A673 (cell line): ENCODE data around the gene RORC.

Experiments
- EZH2 ChIP-seq: fragments of 200-600 bp; sonication (generic); IDR thresholded peaks from 2 replicates; pipeline ENCODE4 v1.6.1; 2017; ENCODE audit warnings: borderline replicate concordance, low read depth, mild to moderate bottlenecking, mixed read lengths, antibody characterized with exemption, low read length; ENCODE audit not compliant: poor library complexity, severe bottlenecking
- TF ChIP-seq, protein P1 (sequence below): fragments of 300-800, 200-600 bp; sonication (generic); conservative IDR thresholded peaks from 2 replicates; pipeline ENCODE4 v1.5.1; 2017; ENCODE audit warnings: low read depth, mild to moderate bottlenecking, antibody characterized with exemption, low read length, moderate library complexity, mixed read lengths

DNA sequence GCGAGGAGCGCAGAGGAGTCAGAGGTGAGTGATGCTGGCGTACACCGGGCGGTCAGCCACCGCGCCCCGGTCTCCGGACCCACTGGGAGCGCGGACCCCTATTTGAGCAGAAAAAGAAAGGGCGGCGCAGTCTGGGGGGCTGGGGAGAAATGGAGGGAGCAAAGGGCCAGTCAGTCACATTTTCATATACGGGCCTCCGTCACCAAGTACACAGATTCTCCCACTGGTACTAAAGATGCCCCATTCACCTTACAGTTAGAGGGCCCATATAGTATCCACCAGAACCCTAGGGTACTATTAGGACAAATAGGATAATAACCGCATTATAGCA is 7.4 kb upstream of the RORC start:
- TF ChIP-seq, protein P1, sequence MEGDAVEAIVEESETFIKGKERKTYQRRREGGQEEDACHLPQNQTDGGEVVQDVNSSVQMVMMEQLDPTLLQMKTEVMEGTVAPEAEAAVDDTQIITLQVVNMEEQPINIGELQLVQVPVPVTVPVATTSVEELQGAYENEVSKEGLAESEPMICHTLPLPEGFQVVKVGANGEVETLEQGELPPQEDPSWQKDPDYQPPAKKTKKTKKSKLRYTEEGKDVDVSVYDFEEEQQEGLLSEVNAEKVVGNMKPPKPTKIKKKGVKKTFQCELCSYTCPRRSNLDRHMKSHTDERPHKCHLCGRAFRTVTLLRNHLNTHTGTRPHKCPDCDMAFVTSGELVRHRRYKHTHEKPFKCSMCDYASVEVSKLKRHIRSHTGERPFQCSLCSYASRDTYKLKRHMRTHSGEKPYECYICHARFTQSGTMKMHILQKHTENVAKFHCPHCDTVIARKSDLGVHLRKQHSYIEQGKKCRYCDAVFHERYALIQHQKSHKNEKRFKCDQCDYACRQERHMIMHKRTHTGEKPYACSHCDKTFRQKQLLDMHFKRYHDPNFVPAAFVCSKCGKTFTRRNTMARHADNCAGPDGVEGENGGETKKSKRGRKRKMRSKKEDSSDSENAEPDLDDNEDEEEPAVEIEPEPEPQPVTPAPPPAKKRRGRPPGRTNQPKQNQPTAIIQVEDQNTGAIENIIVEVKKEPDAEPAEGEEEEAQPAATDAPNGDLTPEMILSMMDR: no peak
- no peak for TF ChIP-seq EZH2
